Activated naive CD4-positive, alpha-beta T cell treated with anti-CD3 and anti-CD28 coated beads, Interleukin-2, amount 10 ng/mL, durations not matched to agents 7 days and 5 days (primary cell): ENCODE measurements around the gene TMEM86A.
A peak's percentile ranks its signal among the peaks of the same experiment; 100 is the strongest.

Experiments used
- CTCF ChIA-PET: fragments of 350-600 bp; sonication (Branson Sonifier 250); formaldehyde crosslinking; loops from one replicate; lab custom pipeline; 2021; ENCODE audit warnings: antibody characterized with exemption; lab: Charles Lee
- DNase-seq: peaks from one replicate; pipeline ENCODE4 v3.0.0-alpha.2; 2020
- H3K27ac Mint-ChIP-seq: one replicate; pipeline ENCODE4 v1.8.0; 2021; ENCODE audit warnings: mild to moderate bottlenecking, moderate library complexity, mixed read lengths
- H3K27me3 Mint-ChIP-seq: one replicate; pipeline ENCODE4 v1.8.0; 2021; ENCODE audit warnings: mild to moderate bottlenecking, mixed read lengths
- H3K36me3 Mint-ChIP-seq: one replicate; pipeline ENCODE4 v1.8.0; 2021; ENCODE audit warnings: mixed read lengths
- H3K4me1 Mint-ChIP-seq: one replicate; pipeline ENCODE4 v1.8.0; 2021; ENCODE audit warnings: mixed read lengths
- H3K4me3 Mint-ChIP-seq: one replicate; pipeline ENCODE4 v1.8.0; 2021; ENCODE audit warnings: mild to moderate bottlenecking, moderate library complexity, mixed read lengths
- H3K9me3 Mint-ChIP-seq: one replicate; pipeline ENCODE4 v1.8.0; 2021; ENCODE audit warnings: mixed read lengths

The TMEM86A gene

DNA sequence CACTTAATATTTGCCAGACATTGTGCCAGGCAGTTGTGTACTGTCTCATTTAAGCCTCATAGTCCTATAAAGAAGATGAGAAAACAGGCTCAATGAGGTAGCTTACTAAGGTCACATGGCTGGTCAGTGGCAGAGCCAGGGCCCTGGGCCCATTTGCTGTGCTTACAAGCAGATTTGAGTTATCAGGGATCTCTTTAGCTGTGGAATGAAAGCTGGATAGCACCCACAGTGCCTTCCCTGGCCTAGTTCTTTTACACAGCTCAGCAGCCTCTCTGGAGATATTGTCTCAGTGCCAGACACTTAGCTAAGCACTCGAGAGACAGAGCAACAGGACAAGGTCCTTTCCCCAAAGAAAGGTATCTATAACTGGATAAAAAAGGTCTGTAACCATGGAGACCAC is 6.1 kb downstream of the TMEM86A start:
- peaks cover 23% of the 10 kb centered on the region for H3K4me1 Mint-ChIP-seq
- no peak overlapping the region for H3K4me3 Mint-ChIP-seq
- peaks cover 81% of the 10 kb centered on the region for H3K27me3 Mint-ChIP-seq
- no peak for DNase-seq
- no peaks in the 10 kb centered on the region for H3K9me3 Mint-ChIP-seq
- CTCF ChIA-PET: interaction anchor here (1.4 to 2.5 kb wide), 2 partner anchors 17 to 23 kb away, joined by 3 to 19 read pairs; no protein-coding TSS in a partner anchor
- no peaks in the 10 kb centered on the region for H3K36me3 Mint-ChIP-seq
- H3K27ac Mint-ChIP-seq: no peak overlapping the region

DNA sequence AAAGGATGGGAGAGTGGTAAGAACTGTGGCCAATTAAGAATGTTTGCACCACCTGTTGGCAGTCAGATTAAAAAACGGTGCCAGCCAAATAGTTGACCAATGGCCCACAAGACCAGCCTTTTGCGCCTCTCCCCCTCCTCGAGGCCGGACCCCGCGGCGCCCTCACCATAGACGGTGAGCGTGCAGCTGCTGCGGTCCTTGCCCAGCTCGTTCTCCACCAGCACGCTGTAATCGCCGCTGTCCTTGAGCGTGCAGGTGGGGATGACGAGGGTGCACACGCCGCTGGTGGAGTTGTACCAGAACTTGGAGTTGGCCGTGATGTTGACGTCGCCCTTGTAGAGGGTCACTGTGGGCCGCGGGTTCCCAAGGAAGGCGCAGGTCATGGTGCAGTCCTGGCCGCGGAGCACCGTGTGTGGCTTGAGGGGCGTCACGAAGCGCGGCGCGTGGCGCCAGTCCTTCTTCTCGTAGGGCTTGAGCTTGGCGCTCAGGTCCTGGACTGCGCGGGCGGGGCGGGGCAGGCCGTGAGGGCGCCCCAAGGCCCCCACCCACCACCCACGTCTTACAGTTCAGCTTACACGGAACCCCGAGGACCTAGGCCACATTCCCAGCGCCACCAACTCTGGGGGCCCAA is 7.2 kb downstream of the TMEM86A start:
- H3K27ac Mint-ChIP-seq: no peak overlapping the region
- no peak overlapping the region for H3K4me3 Mint-ChIP-seq
- CTCF ChIA-PET: interaction anchor here (1.3 to 2.5 kb wide), 4 partner anchors 16 to 166 kb away, joined by 3 to 19 read pairs (median 4); no protein-coding TSS in a partner anchor
- H3K4me1 Mint-ChIP-seq: peaks cover 20% of the 10 kb centered on the region
- H3K9me3 Mint-ChIP-seq: no peaks in the 10 kb centered on the region
- H3K36me3 Mint-ChIP-seq: no peaks in the 10 kb centered on the region
- DNase-seq: peak; percentile 30
- H3K27me3 Mint-ChIP-seq: peaks cover 78% of the 10 kb centered on the region

DNA sequence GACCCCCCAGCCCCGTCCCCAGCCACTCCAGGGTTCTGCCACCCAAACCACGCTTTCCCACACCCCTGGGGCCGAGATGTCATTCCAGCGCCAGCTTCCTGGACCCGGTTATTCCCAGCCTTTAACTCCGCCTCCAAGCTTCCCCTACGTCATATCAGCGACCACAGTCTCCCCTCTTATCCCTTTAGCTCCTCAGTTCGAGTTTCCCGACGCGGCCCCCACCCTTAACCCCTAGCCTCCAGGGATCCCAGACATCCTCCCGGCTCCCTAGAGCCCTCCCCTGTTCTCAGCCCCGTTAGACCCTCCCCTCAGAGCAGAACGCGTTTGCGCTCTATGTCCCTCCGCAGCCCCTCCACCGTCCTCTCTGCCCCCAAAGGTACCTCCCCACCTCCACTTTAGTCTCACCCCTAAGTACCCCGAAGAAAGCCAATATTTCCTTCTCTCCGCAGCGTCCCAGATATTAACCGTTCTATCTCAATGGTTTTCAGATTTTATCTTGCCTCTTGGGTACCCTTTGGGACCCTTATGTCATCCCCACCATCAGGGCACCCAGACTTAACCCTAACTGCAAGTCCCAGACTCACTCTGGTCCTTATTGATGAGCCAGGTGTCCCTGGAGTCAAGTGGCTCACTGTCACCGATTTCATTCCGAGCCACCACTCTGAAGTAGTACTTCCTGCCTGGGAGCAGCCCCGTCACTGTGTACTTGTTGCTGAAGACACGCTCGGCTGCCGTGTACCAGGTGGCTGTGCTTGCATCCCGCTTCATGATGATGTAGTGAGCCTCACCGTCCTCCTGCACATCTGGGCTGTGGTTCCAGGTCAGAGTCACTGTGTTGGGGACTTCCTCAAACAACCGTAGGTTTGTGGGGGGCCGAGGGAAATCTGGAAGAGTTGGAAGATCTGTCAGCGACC is 8.0 kb downstream of the TMEM86A start:
- CTCF ChIA-PET: interaction anchor here (0.9 to 2.5 kb wide), 5 partner anchors 15 to 167 kb away, joined by 3 to 19 read pairs (median 4); no protein-coding TSS in a partner anchor
- H3K27ac Mint-ChIP-seq: no peak overlapping the region
- H3K4me1 Mint-ChIP-seq: peaks cover 20% of the 10 kb centered on the region
- H3K4me3 Mint-ChIP-seq: peak overlapping the region; percentile 72
- H3K27me3 Mint-ChIP-seq: peaks cover 72% of the 10 kb centered on the region
- peak; percentile 67 for DNase-seq
- no peaks in the 10 kb centered on the region for H3K36me3 Mint-ChIP-seq
- no peaks in the 10 kb centered on the region for H3K9me3 Mint-ChIP-seq

DNA sequence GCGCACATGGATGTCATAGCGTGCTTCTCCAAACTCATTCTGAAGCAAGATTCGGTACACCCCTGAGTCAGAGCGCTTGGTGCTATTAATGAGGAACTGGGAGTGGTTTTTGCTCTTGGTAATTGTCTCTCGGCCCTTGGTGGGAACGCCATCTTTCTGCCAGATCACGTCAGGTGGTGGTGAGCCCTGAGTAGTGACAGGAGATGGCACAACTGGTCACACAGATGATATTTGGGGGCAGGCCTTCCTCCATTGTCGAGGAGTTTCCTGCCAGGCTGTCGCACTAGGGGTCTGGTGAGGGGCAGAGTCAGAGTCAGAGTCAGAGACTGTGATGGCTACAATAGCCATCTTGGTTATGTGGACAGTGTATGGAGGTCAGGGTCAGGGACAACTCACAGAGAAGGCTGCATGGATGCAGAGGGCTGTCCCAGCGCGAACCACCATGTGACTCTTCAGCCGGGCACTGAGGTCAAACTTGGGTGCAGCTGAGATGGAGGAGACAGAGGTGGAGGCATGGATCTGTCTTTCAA is 9.3 kb downstream of the TMEM86A start:
- no peak overlapping the region for H3K4me3 Mint-ChIP-seq
- H3K36me3 Mint-ChIP-seq: no peaks in the 10 kb centered on the region
- CTCF ChIA-PET: interaction anchor here (0.9 to 1.4 kb wide), 3 partner anchors 14 to 168 kb away, joined by 4 to 5 read pairs (median 5); no protein-coding TSS in a partner anchor
- H3K4me1 Mint-ChIP-seq: peaks cover 20% of the 10 kb centered on the region
- no peak for DNase-seq
- H3K27me3 Mint-ChIP-seq: peaks cover 72% of the 10 kb centered on the region
- H3K9me3 Mint-ChIP-seq: no peaks in the 10 kb centered on the region
- H3K27ac Mint-ChIP-seq: no peak overlapping the region

DNA sequence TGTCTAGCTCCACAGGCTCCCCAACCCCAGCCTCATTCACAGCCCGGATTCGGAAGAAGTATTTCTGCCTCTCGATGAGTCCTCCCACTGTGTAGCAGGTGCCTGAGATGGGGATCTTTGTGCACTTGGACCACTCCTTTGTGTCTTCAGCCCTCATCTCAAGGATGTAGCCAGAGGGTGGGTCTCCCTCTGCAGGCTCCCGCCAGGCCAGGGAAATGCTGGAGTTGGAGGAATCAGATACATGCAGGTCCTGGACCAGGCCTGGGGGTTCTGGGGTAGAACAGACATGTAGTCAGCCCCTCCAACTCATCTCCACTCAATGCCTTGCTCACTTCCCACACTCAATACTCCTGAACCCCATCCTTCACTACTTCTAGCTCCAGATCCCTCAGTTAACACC is 10.8 kb downstream of the TMEM86A start:
- CTCF ChIA-PET: interaction anchor here (1.0 kb wide), 1 partner anchor 13 kb away, joined by 6 read pairs; no protein-coding TSS in a partner anchor
- Mint-ChIP-seq H3K27ac (no peak overlapping the region), H3K9me3 (no peaks in the 10 kb centered on the region), H3K4me3 (no peak overlapping the region), H3K27me3 (peaks cover 66% of the 10 kb centered on the region), H3K4me1 (peaks cover 20% of the 10 kb centered on the region), H3K36me3 (no peaks in the 10 kb centered on the region)
- no peak for DNase-seq

DNA sequence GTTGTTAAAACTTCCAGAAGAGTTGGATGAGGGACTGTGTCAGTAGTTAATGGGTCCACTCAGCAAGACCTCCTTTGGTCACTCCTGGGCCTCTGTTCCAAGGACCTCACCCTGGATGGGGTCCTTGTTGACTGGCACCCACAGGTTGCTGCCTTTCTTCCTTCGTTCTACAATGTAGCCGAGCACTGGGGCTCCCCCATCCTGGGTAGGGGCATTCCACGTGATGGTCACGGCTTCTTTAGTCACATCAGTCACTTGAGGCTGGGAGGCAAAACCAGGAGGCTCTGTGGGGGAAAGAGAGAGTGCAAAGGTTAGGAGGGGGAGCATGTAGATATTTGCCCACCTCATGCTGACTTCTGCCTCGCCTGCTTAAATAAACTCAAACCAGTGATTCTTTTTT is 12.0 kb downstream of the TMEM86A start:
- no peak overlapping the region for H3K27ac Mint-ChIP-seq
- peaks cover 54% of the 10 kb centered on the region for H3K27me3 Mint-ChIP-seq
- CTCF ChIA-PET: no interaction called here
- H3K36me3 Mint-ChIP-seq: no peaks in the 10 kb centered on the region
- H3K9me3 Mint-ChIP-seq: no peaks in the 10 kb centered on the region
- peaks cover 13% of the 10 kb centered on the region for H3K4me1 Mint-ChIP-seq
- DNase-seq: no peak
- no peak overlapping the region for H3K4me3 Mint-ChIP-seq

DNA sequence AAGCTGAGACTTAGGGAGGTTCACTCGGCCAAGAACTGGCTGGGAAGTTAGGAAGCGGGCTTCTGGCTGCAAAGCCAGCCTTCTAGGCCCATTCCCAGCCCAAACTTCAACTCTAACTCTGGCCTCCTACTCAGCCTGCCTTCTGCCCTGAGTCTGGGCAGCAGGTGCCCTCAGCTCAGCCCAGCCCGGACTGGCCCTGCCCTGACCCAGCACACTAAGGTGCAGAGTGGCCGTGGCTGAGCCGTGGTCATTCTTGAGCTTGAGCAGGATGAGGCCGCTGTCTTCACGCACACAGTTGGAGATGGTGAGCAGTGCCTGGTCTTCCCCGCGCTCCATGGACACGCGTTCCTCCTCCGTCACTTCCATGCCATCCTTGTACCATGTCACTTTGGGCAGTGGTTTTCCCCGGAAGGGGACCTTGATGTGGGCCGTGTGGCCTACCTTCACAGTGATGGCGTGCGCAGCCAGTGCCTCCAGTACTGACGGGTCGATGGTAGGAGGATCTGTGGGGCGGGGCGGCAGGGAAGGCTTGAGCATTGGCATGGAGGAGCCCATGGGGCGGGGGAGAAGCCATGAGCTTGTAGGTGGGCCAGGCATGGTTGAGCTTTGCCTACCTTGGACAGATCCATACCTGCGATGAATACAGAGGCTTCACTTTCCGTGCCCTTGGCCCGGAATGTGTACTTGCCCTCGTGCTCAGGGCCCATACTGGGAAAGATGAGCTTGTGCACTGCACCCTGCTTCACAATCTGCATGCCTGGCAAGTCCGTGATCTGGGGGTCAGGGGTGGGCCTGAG is 15.3 kb downstream of the TMEM86A start:
- Mint-ChIP-seq H3K4me1 (no peaks in the 10 kb centered on the region), H3K27me3 (peaks cover 31% of the 10 kb centered on the region), H3K27ac (no peak overlapping the region), H3K9me3 (no peaks in the 10 kb centered on the region), H3K36me3 (no peaks in the 10 kb centered on the region), H3K4me3 (no peak overlapping the region)
- CTCF ChIA-PET: interaction anchor here (1.3 to 4.0 kb wide), 2 partner anchors 9 to 17 kb away, joined by 3 to 31 read pairs; no protein-coding TSS in a partner anchor
- DNase-seq: no peak

DNA sequence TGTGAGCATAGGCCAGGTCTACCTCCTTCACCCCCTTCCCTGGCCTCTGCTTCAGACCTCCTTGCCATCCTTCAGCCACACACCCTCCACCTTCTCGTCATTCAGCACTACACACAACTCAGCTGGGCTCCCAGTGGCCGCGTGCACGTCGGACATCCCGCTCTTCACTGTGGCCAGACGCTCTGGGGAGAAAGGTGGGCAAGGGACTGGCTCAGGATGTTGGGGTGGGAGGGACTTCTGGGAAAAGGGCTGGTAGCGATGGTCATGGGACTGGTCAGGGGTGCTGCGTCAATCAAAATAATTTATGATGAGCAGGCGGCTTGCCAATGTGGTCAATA is 15.8 kb downstream of the TMEM86A start:
- H3K9me3 Mint-ChIP-seq: no peaks in the 10 kb centered on the region
- H3K4me3 Mint-ChIP-seq: no peak overlapping the region
- H3K4me1 Mint-ChIP-seq: no peaks in the 10 kb centered on the region
- peaks cover 30% of the 10 kb centered on the region for H3K27me3 Mint-ChIP-seq
- CTCF ChIA-PET: interaction anchor here (1.3 to 4.0 kb wide), 2 partner anchors 9 to 17 kb away, joined by 3 to 31 read pairs; no protein-coding TSS in a partner anchor
- H3K36me3 Mint-ChIP-seq: no peaks in the 10 kb centered on the region
- no peak for DNase-seq
- no peak overlapping the region for H3K27ac Mint-ChIP-seq

DNA sequence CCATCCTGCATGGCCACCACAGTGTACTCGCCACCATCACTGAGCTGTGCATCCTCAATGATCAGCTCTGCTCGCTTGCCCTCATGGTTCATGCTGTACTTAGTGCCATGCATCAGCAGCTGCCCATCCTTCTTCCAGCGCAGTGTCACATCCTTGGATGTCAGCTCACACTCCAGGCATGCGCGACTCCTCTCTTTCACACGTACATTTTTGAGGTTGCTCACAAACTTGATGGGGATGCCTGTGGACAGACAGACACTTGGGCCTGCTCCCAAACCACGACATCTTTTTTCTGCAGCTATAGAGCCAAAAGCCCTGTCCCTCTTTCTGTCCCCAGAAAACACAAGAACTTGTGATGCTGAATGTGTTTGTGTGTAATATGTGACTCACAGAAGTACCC is 16.9 kb downstream of the TMEM86A start:
- Mint-ChIP-seq H3K36me3 (no peaks in the 10 kb centered on the region), H3K9me3 (no peaks in the 10 kb centered on the region)
- CTCF ChIA-PET: interaction anchor here (0.9 to 1.6 kb wide), 3 partner anchors 10 to 472 kb away, joined by 3 to 5 read pairs (median 5); partner anchors contain the start of gene IGSF22

DNA sequence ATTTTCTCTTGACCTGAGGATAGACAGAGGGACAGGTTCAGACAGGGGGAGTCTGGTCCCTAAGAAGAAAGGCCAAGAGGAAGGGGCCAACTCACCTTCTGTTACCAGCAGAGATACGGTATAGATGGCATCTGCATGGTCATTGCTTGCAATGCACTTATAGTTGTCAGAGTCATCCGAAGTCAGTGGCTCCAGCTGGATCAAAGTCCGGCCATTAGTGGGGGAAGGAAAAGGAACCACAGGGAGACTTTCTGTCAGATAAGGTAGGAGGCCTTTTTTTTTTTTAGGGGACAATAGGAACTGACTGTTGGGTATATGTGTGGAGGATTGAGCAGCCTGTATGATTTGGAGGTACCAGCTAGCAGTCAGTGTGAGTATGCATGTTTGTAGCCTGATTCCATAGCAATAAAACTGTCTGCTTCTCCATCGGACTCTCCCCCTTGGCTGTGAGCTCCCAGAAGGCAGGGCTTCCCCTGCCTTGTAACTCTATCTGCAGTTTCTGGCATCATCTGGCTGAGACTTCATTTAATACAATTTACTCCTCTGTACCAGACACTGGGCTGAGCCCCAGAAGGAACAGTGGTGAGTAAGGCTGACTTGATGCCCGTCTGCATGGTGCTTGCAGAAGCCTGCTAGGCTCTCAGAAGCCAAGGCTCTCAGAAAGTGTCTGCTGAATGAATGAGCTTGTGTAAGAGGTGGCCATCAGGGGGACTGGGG is 21.7 kb downstream of the TMEM86A start:
- Mint-ChIP-seq H3K27me3 (peaks cover 55% of the 10 kb centered on the region), H3K4me3 (peak overlapping the region; percentile 67), H3K9me3 (no peaks in the 10 kb centered on the region), H3K27ac (no peak overlapping the region), H3K4me1 (peaks cover 8% of the 10 kb centered on the region), H3K36me3 (no peaks in the 10 kb centered on the region)
- no peak for DNase-seq
- CTCF ChIA-PET: interaction anchor here (0.8 to 5.4 kb wide), 5 partner anchors 7 to 476 kb away, joined by 3 to 49 read pairs (median 23); no protein-coding TSS in a partner anchor

More for the DNA sequence above, 16.9 kb downstream of the TMEM86A start:
- H3K27me3 Mint-ChIP-seq: peaks cover 33% of the 10 kb centered on the region
- H3K4me3 Mint-ChIP-seq: no peak overlapping the region
- no peak for DNase-seq
- no peak overlapping the region for H3K27ac Mint-ChIP-seq
- no peaks in the 10 kb centered on the region for H3K4me1 Mint-ChIP-seq

DNA sequence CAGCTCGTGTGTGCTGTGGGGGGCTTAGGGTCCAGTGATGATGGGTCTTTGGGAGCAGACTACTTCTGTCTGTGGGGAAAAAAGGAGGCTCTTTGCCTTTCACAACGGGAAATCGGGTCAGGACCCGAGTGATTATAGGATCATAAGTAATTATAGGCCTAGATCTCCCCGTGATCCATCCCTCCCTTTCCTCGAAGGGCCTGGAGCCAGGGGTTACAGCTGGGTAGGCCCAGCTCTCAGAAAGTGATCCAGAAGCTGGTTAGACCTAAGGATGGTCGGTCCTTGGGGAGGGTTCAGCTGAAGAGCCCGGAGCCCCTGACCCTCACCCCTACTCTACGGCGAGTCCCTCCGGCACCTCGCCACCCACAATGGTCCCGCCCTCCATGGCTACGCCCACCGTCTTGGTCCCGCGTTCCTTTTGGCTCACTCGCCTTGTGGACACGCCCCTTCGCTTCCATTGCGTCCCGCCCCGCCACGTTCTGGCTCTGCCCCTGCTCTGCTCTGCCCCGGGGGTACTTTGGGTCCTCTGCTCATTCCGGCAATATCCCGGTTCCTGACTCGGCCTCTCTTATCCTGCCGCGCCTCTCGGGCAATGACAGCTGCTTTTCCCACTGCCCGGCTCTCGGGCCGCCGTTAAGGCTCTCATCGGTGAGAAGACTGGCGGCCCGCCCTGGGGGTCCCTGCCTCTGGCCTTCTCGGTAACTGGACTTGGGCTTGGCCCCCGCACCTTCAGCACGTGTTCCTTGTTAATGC is 22.4 kb downstream of the TMEM86A start:
- H3K27ac Mint-ChIP-seq: no peak overlapping the region
- no peaks in the 10 kb centered on the region for H3K36me3 Mint-ChIP-seq
- H3K9me3 Mint-ChIP-seq: no peaks in the 10 kb centered on the region
- DNase-seq: peak; percentile 90
- H3K4me1 Mint-ChIP-seq: peaks cover 8% of the 10 kb centered on the region
- H3K4me3 Mint-ChIP-seq: peak overlapping the region; percentile 67
- CTCF ChIA-PET: interaction anchor here (0.8 to 5.4 kb wide), 19 partner anchors 8 to 477 kb away, joined by 3 to 49 read pairs (median 5); no protein-coding TSS in a partner anchor
- peaks cover 57% of the 10 kb centered on the region for H3K27me3 Mint-ChIP-seq

DNA sequence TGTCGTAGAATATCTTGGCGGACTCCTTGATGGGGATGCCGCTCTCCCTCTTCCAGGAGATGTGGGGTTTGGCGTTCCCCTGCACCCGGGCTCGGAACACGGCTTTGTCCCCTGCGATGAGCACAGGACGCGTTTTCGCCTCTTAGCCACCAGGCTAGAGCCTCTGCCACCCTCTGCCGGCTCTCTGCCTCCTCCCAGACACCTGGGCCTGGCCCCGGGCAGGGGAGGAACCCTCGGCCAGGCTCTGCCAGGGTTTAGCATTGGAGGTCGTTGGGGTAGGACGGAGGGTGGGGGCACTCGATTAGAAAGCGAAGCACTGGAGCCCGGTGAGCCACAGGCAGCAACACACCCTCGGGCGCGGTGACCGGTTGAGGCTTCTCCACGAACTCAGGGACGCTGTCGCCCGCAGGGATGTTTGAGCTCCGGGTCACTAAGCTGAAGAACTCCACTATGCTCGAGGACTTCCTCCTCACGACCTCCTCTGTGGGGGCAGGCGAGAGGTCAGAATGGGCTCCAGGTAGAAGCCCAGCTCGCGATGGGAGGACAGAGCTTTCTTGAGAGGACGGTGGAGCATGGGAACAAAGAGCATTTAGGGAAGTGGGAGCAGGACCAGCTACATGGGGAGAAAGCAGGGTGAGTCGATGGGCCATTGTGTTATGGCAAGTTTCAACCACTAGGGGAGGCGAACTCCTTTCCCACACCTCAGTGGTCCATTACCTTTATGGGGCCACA is 23.1 kb downstream of the TMEM86A start:
- Mint-ChIP-seq H3K4me1 (peaks cover 8% of the 10 kb centered on the region), H3K27me3 (peaks cover 62% of the 10 kb centered on the region), H3K36me3 (no peaks in the 10 kb centered on the region), H3K27ac (no peak overlapping the region), H3K4me3 (peak overlapping the region; percentile 67), H3K9me3 (no peaks in the 10 kb centered on the region)
- DNase-seq: peak; percentile 66
- CTCF ChIA-PET: interaction anchor here (0.6 to 5.4 kb wide), 43 partner anchors 9 to 1799 kb away, joined by 3 to 49 read pairs (median 4); partner anchors contain the start of gene TSG101
